Parathyroid adenoma (tissue), 2 donors: Measurements from ENCODE around the gene ABCC3.

Source experiments
- H2AFZ ChIP-seq: fragments of 300-600 bp; sonication (generic); one replicate; pipeline ENCODE4 v1.7.0; 2017; ENCODE audit warnings: antibody characterized with exemption, mild to moderate bottlenecking
- H3K27ac ChIP-seq: fragments of 300-600 bp; sonication (generic); one replicate; pipeline ENCODE4 v1.7.0; 2017
- H3K27me3 ChIP-seq: fragments of 300-600 bp; sonication (generic); one replicate; pipeline ENCODE4 v1.7.0; 2017; ENCODE audit warnings: low read length; ENCODE audit not compliant: control insufficient read depth, insufficient read depth
- H3K36me3 ChIP-seq: fragments of 300-600 bp; sonication (generic); one replicate; pipeline ENCODE4 v1.7.0; 2017; ENCODE audit warnings: low read length; ENCODE audit not compliant: control insufficient read depth, insufficient read depth
- H3K4me1 ChIP-seq: fragments of 300-600 bp; sonication (generic); one replicate; pipeline ENCODE4 v1.7.0; 2017; ENCODE audit warnings: control low read depth
- H3K4me2 ChIP-seq: fragments of 300-600 bp; sonication (generic); one replicate; pipeline ENCODE4 v1.7.0; 2017; ENCODE audit warnings: low read length
- H3K4me3 ChIP-seq: fragments of 300-600 bp; sonication (generic); one replicate; pipeline ENCODE4 v1.7.0; 2017; ENCODE audit warnings: low read depth, low read length
- H3K79me2 ChIP-seq: fragments of 300-600 bp; sonication (generic); one replicate; pipeline ENCODE4 v1.7.0; 2017; ENCODE audit warnings: control low read depth
- H3K9ac ChIP-seq: fragments of 300-600 bp; sonication (generic); one replicate; pipeline ENCODE4 v1.7.0; 2017; ENCODE audit warnings: mild to moderate bottlenecking
- H3K9me3 ChIP-seq: fragments of 300-600 bp; sonication (generic); one replicate; pipeline ENCODE4 v1.7.0; 2017; ENCODE audit warnings: low read length; ENCODE audit not compliant: control insufficient read depth
- TF ChIP-seq, protein P1 (sequence below): fragments of 300-600 bp; sonication (generic); IDR thresholded peaks from one replicate; pipeline ENCODE4 v1.7.0; 2017; ENCODE audit warnings: antibody characterized with exemption, mild to moderate bottlenecking
- donor health status: primary hyperparathyroidism.

ABCC3 gene

DNA sequence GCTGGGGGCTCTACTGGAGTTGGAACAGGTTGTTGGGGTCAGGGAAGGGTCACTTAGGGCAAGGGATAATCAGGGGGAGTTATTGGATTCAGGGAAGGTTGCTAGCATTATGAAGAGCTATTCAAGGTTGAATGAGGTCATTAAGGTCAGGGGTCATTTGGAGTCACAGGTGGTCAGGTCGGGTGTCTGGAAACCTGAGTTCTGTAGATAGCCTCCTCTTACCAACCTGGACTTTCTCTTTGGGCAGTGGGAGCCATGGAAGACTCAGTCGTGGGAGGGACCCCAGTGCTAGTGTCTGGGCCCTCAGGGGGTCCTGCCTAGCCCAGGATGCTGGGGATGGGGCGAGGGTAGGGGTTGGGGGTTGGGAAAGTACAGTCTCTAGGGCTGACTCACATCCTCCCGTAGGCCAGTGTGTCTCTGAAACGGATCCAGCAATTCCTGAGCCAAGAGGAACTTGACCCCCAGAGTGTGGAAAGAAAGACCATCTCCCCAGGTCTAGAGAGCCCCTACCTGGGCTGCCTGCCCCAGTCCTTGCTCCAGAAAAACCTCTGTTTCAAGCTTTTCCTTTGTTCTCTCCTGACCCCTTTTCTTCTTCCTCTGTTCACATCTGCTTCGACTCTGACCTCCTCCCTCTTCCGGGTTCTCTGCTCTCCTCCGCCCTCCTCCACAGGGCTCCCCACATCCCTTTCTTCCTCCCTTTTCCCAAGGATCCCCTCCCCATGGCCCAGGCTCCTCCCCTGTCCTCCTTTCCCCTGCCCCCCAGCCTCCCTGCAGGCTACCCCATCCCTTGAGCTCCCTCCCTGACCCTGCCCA, 33.5 kb downstream of the ABCC3 start:
- no peak overlapping the region for H3K9ac ChIP-seq
- H2AFZ ChIP-seq: no peak overlapping the region
- H3K36me3 ChIP-seq: no peaks in the 10 kb centered on the region
- no peak overlapping the region for H3K27ac ChIP-seq
- TF ChIP-seq, protein P1, sequence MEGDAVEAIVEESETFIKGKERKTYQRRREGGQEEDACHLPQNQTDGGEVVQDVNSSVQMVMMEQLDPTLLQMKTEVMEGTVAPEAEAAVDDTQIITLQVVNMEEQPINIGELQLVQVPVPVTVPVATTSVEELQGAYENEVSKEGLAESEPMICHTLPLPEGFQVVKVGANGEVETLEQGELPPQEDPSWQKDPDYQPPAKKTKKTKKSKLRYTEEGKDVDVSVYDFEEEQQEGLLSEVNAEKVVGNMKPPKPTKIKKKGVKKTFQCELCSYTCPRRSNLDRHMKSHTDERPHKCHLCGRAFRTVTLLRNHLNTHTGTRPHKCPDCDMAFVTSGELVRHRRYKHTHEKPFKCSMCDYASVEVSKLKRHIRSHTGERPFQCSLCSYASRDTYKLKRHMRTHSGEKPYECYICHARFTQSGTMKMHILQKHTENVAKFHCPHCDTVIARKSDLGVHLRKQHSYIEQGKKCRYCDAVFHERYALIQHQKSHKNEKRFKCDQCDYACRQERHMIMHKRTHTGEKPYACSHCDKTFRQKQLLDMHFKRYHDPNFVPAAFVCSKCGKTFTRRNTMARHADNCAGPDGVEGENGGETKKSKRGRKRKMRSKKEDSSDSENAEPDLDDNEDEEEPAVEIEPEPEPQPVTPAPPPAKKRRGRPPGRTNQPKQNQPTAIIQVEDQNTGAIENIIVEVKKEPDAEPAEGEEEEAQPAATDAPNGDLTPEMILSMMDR: no peak
- H3K79me2 ChIP-seq: no peaks in the 10 kb centered on the region
- H3K4me3 ChIP-seq: no peak overlapping the region
- H3K4me2 ChIP-seq: no peak overlapping the region
- no peaks in the 10 kb centered on the region for H3K27me3 ChIP-seq
- H3K9me3 ChIP-seq: no peaks in the 10 kb centered on the region
- H3K4me1 ChIP-seq: peaks cover 22% of the 10 kb centered on the region

DNA sequence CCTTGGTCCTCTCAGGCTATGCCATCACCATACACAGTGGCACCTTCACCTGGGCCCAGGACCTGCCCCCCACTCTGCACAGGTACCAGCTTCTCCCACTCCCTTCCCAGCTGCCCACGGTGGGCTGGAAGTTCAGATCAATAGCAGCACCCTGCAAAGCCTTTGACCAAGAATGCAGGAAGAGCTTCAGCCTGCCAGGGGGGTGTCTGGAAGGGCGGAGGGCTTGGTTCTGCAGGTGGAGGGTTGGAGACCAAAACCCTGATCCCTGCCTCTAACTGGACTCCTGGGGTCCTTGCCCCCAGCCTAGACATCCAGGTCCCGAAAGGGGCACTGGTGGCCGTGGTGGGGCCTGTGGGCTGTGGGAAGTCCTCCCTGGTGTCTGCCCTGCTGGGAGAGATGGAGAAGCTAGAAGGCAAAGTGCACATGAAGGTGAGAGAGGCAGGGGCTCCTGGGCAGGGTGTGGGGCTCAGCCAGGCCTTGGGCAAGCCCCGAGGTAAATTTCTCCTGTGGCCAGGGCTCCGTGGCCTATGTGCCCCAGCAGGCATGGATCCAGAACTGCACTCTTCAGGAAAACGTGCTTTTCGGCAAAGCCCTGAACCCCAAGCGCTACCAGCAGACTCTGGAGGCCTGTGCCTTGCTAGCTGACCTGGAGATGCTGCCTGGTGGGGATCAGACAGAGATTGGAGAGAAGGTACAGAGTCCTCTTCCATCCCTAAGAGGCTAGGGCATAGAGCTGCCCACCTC, 34.3 kb downstream of the ABCC3 start:
- H2AFZ ChIP-seq: no peak overlapping the region
- no peak overlapping the region for H3K27ac ChIP-seq
- TF ChIP-seq, protein P1: no peak
- no peaks in the 10 kb centered on the region for H3K27me3 ChIP-seq
- H3K36me3 ChIP-seq: no peaks in the 10 kb centered on the region
- H3K9me3 ChIP-seq: no peaks in the 10 kb centered on the region
- peaks cover 14% of the 10 kb centered on the region for H3K4me1 ChIP-seq
- no peak overlapping the region for H3K9ac ChIP-seq
- H3K4me2 ChIP-seq: no peak overlapping the region
- H3K79me2 ChIP-seq: no peaks in the 10 kb centered on the region
- H3K4me3 ChIP-seq: no peak overlapping the region

- Histone ChIP-seq H3K27me3 (no peaks in the 10 kb centered on the region), H3K4me2 (no peak overlapping the region), H2AFZ (no peak overlapping the region), H3K27ac (no peak overlapping the region), H3K4me1 (peaks cover 11% of the 10 kb centered on the region), H3K36me3 (no peaks in the 10 kb centered on the region), H3K4me3 (no peak overlapping the region), H3K79me2 (no peaks in the 10 kb centered on the region), H3K9ac (no peak overlapping the region), H3K9me3 (no peaks in the 10 kb centered on the region)
- TF ChIP-seq, protein P1: no peak
These were observed 37.4 kb downstream of the ABCC3 start for GRCh38 chr17:50672071-50672470.

GRCh38 chr17:50672831-50673551, 38.3 kb downstream of the ABCC3 start:
- Histone ChIP-seq H3K9ac (no peak overlapping the region), H3K4me2 (no peak overlapping the region), H3K27me3 (no peaks in the 10 kb centered on the region), H3K27ac (no peak overlapping the region), H3K36me3 (no peaks in the 10 kb centered on the region), H3K79me2 (no peaks in the 10 kb centered on the region), H3K4me1 (peaks cover 8% of the 10 kb centered on the region), H2AFZ (no peak overlapping the region), H3K9me3 (no peaks in the 10 kb centered on the region), H3K4me3 (no peak overlapping the region)
- TF ChIP-seq, protein P1: no peak
